NCI-H460 (cell line): ENCODE measurements around the gene MRPS2. TPM values are rescaled to one million over a fixed set of nuclear protein-coding genes. Genes with fewer than 3 reads are reported as not detected.

Experiments
- DNase-seq: peaks from one replicate; pipeline ENCODE4 v3.0.0-alpha.2; 2016; ENCODE audit warnings: low read depth; ENCODE audit errors: extremely low read depth
- total RNA-seq: library from RNA; depleted of rRNA; stranded (reverse); fragments of >200 nt; shearing (Covaris generic); gene quantifications from 2 replicates; pipeline ENCODE4 v1.2.3, GENCODE V29; 2014

MRPS2 gene
- total RNA-seq, 1 experiment from 2014 or later, result 170 TPM

- no peak for DNase-seq
Observed at GRCh38 chr9:135498381-135499126, 1.9 kb upstream of the MRPS2 start.

- peak; percentile 83 for DNase-seq
Observed at GRCh38 chr9:135499326-135500070, 984 bp upstream of the MRPS2 start.

GRCh38 chr9:135500071-135500524, 384 bp upstream of the MRPS2 start:
- DNase-seq, result no peak

- DNase-seq, result no peak
Observed at GRCh38 chr9:135501261-135502167, 1.0 kb downstream of the MRPS2 start.

DNA sequence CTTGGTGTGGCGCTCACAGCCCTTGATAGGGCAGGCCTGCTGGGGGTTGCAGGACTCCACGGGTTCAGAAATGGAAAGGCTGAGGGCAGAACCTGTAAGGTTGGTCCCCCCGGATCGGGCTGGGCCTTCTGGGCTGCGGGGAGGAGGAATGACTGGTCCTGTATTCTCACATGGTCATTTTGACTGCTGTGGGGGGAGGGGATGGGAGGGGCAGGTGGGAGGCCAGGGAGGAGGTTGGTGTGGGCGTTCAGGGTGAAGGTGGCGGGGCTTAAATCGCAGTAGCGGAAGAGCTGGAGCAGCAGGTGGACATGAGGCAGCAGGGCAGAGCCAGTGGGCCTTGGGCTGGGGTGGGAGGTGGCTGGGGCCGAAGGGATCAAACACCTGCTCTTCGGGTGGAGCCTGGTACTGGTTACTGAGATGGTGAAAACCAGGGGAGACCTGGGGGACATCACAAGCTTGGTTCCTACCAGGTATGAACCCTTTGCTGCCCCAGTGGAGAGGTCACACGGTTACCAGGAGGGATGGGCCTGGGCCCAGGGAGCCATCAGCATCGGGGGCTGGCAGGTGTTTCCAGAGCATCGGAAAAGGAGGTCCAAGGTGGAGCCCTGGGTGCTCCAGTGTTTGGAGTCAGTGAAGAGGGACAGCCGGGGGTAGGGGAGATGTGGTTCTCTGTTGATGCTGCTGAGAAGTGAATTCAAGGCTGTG, 1.8 kb downstream of the MRPS2 start:
- no peak for DNase-seq

- no peak for DNase-seq
Observed at GRCh38 chr9:135502873-135503321, 2.4 kb downstream of the MRPS2 start.

GRCh38 chr9:135503371-135504261, 3.1 kb downstream of the MRPS2 start:
- DNase-seq, result no peak

DNA sequence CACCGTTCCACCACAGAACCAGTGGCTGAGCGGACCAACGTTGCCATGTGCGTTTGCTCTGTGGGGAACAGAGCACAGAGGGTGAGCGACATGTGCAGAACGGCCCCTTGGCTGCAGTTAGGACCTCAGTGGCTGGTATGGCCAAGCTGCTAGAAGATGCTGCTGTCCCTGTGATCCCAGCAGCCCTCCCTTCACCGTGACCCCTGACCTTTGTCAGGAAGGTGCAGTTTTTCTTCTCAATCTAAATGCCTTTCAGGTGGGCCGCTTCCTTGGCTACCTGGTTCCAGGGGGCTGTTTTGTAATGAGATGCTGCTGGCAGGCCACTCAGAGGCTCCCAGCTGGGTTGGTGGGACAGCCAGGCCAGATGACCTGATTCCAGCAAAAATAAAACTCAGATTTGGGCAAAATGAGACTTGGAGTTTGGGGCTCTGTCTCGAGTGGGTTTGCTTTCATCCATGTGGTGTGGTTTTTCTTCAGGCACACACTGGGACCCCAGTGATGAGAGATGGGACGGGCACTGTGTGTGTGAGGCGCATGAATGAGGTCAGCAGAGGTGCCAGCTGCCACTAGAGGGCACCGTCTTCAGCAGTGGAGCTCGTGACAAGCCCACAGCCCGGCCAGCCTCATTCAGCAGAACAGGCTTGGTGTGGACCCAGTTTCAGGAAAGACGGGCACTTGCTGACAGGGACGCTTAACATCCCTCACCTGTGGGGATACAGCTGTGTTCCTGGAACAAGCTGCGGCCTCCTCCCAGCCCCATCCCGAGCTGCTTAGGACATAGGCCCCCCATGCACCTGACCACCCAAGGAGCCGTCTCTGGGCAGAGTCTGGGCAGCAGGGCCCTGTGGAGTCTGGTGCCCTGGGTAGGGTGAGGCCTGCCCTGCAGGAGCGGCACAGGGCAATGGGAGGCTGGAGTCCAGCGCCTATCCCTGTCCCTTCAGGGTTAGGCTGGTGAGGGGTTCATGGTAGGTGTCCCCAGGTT, 4.1 kb downstream of the MRPS2 start:
- peak; percentile 79 for DNase-seq

DNA sequence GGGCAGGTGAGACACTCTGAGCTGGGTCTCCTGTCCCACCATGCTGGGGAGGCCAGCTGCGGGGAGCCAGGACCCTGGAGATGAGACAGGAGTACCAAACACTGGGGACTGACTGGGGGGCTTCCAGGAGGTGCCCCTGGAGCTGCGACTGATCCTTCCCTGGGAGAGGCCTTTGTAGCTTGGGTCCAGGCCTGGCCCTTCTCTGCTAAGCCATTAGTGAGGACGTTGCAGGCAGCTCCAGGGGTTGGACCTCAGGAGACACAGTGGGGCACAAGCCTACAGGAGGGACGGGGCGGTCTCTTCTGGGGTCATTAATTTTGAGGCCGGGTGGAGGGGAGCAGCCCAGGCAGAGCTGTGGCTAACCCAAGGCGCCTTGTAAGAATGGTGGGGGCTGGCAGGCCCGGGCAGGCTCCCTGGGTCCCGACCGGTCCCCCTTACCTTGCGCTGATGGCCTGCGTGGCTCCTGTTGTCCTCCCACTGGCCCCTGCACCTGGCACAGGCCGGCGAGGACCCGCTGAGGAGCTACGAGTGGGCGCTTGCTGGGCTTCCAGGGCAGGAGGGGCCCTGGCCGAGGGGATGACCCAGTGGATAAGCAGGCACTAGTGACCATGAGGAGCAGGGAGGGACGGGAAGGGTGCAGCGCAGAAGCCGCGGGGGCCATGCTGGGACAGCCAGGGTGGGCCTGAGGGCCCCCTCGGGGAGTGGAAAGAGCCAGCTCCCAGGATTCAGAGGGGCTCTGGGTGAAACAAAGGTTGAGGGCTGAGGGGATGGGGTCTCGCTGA, 5.1 kb downstream of the MRPS2 start:
- no peak for DNase-seq

DNA sequence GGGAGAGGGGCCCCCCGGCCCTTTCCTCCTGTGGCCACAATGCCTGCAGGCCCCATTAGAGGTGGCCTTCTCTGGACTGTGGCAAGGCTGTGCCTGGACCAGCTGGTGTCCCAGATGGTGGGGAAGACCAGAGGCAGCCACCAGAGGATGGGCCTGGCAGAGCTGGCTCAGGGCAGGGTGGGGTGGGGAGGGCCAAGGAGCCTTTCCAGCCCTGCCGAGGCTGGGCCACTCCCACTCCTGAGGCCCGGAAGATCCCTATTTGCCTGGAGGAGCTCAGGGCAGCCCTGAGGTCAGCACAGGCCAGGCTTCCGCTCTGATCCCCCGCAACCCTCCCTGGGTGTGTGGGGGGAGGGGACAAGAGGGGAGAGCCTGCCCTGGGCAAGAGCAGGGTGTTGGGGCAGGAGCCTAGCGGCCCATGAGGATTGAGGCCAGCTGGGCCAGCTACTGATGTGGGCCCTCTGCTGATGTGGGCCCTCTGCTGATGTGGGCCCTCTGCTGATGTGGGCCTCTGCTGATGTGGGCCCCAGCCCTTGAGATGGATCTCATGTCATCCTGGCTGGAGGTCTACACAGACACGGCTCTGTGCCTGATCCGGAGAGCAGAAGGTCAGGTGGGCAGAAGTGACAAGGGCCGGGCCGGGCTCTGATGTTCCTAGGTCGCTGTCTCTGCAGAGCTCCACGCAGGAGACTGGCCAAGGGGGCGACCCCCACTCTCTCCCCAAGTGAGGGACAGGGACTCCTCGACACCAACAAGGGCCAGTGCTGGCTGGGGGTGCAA, 6.0 kb downstream of the MRPS2 start:
- DNase-seq, result peak; percentile 71

DNA sequence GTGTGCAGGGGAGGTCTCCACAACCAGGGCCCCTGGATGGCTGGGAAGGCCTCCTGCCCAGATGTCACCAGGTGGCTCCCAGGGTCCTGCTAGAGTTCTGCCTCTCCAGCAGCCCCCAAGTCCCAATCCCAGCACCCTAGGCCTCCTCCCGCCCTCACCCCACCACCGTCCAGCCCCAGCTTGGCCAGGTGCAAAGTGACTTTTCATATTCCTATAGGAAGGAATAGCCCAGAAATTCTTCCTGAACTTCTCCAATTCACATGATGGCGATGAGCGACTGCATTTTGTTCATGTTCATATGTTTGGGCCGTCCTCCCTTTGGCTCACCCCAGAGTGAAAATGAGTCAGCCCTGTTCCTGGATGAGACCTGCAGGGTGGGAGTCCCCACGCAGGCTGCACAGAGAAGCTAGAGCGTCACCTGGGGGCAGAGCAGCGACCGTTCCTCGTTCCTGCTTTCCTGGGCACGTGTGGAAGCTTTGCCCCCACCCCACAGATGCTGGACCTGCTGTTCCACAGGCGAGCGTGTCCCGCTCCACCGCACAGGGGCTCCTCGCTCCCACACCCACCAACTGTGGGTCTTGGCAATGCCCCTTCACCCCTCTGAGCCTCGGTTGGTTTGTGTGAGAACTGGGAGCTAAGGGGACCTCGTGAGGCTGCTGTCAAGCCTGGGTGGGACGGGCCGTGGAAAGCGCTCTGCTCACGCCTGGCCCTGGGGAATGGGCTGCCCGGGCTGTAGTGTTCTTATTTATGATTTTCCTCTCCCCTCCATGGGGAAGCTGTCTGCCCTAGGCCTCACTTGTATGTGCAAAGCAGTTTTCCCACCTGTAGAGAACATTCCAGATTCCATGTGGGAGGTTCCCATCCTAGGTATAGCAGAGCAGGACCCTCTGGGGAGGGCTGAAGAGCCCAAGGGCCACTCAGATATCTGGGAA, 6.9 kb downstream of the MRPS2 start:
- DNase-seq, result no peak

GRCh38 chr9:135508211-135508820, 7.8 kb downstream of the MRPS2 start:
- DNase-seq, result no peak

- DNase-seq, result no peak
Observed at GRCh38 chr9:135509458-135509857, 9.0 kb downstream of the MRPS2 start.

DNA sequence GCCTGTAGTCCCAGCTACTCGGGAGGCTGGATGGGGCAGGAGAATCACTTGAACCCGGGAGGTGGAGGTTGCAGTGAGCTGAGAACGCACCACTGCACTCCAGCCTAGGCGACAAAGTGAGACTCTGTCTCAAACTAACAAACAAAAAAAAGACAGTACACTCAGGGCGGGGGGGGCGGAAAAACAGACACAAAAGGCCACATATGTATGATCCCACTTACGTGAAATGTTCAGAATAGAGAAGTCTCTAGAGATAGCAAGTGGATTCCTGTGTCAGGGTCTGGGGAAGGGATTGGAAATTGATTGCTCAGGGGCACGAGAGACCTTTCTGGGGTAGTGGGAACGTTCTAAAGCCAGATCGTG, 11.7 kb downstream of the MRPS2 start:
- no peak for DNase-seq

DNA sequence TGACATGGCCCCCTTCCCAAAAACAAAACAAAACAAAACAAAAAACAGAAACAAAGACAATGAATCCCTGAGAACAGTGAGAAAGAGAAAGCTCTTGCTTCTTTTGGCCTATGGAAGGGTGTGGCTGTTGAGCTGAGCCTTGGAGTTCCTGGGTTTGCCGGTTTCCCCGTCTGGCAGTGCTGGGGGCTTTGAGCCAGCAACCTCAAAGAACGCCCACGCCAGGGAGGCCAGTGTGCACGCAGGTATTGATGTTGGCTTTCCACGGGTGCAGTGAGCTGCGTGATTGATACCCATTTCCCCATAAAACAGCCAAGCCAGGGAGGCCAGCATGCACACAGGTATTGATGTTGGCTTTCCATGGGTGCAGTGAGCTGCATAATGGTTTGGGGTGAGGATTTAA, 12.4 kb downstream of the MRPS2 start:
- no peak for DNase-seq
